GM18498 (cell line): Measurements from ENCODE around the gene TAS2R1.
"Not testable (repeated sequence)": the region's sequence is repeated elsewhere in the genome, so short reads cannot be mapped to it uniquely, and the experiment has no call there.

Source experiments
- ATAC-seq: cut with Tn5 transposase; IDR thresholded peaks from one replicate; pipeline ENCODE4 v1.9.1; 2021; ENCODE audit warnings: mild to moderate bottlenecking, moderate library complexity; ENCODE audit not compliant: unreplicated experiment

The TAS2R1 gene

GRCh38 chr5:9623661-9624060 is 6.5 kb downstream of the TAS2R1 start:
- ATAC-seq: no peak

- no peak for ATAC-seq
Observed at GRCh38 chr5:9622971-9623421, 7.2 kb downstream of the TAS2R1 start.

- ATAC-seq: no peak
Observed at GRCh38 chr5:9621379-9621903, 8.7 kb downstream of the TAS2R1 start.

GRCh38 chr5:9619331-9620092 is 10.6 kb downstream of the TAS2R1 start:
- ATAC-seq: no peak

- no peak for ATAC-seq
Observed at GRCh38 chr5:9617739-9618504, 12.2 kb downstream of the TAS2R1 start.

GRCh38 chr5:9617221-9617620 is 12.9 kb downstream of the TAS2R1 start:
- no peak for ATAC-seq

GRCh38 chr5:9615331-9615730 is 14.8 kb downstream of the TAS2R1 start:
- no peak for ATAC-seq

GRCh38 chr5:9613360-9613759 is 16.8 kb downstream of the TAS2R1 start:
- ATAC-seq: no peak

GRCh38 chr5:9610969-9611368 is 19.2 kb downstream of the TAS2R1 start:
- ATAC-seq: no peak

GRCh38 chr5:9610364-9610763 is 19.8 kb downstream of the TAS2R1 start:
- ATAC-seq: no peak

GRCh38 chr5:9608093-9608492 is 22.1 kb downstream of the TAS2R1 start:
- no peak for ATAC-seq

GRCh38 chr5:9605041-9605838 is 24.9 kb downstream of the TAS2R1 start:
- no peak for ATAC-seq

GRCh38 chr5:9604416-9604815 is 25.7 kb downstream of the TAS2R1 start:
- no peak for ATAC-seq

GRCh38 chr5:9601055-9601739 is 29.0 kb downstream of the TAS2R1 start:
- no peak for ATAC-seq

- no peak for ATAC-seq
Observed at GRCh38 chr5:9599391-9599790, 30.8 kb downstream of the TAS2R1 start.

- ATAC-seq: not testable (repeated sequence)
Observed at GRCh38 chr5:9598329-9598728, 31.8 kb downstream of the TAS2R1 start.

- ATAC-seq: not testable (repeated sequence)
Observed at GRCh38 chr5:9597322-9597721, 32.8 kb downstream of the TAS2R1 start.

- ATAC-seq: no peak
Observed at GRCh38 chr5:9596824-9597223, 33.3 kb downstream of the TAS2R1 start.

GRCh38 chr5:9596171-9596780 is 33.9 kb downstream of the TAS2R1 start:
- no peak for ATAC-seq

- no peak for ATAC-seq
Observed at GRCh38 chr5:9594913-9595312, 35.2 kb downstream of the TAS2R1 start.
